ENCODE results near the gene FZD2.

The FZD2 gene

DNA sequence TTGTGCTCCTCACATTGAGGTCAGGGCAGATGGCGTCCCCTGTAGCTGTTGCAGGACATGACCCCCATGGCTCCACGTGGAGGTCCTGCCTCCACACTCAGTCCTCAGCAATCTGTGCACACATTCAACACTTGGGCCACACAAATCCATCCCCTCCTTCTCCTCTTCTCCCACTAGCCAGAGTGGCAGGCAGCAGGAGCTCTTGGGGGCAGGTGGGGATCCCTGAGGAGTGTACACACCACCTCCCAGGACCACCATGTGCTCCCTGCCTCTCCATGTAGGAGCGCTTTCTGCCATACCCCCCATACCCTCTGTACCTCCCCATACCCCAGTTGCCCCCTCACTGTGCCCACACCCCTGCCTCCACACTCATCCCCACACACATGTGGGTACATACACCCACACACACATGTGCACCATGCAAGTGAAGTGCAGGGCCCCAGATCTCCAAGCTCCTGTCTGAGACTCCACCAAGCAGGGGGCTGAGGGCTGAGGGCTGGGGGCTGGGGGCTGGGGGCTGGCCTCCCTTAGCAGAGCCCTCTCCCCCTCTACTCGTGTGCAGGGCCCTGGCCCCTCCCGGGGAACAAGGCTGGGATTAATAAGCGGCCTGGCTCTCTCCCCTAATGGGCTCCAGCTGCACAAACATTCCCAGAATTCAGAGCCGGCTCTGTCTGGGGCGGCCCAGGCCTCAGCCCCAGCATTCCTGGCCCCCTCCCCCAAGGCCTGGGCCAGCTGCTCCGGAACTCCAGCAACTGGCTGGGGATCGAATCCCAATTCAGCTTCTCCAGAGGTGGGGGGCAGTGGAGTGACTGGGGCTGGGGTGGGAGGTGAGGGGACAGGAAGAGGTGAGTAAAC, 50.8 kb downstream of the FZD2 start:
- no peak for DNase-seq (ENCODE audit: low read depth in 2 of 2)

DNA sequence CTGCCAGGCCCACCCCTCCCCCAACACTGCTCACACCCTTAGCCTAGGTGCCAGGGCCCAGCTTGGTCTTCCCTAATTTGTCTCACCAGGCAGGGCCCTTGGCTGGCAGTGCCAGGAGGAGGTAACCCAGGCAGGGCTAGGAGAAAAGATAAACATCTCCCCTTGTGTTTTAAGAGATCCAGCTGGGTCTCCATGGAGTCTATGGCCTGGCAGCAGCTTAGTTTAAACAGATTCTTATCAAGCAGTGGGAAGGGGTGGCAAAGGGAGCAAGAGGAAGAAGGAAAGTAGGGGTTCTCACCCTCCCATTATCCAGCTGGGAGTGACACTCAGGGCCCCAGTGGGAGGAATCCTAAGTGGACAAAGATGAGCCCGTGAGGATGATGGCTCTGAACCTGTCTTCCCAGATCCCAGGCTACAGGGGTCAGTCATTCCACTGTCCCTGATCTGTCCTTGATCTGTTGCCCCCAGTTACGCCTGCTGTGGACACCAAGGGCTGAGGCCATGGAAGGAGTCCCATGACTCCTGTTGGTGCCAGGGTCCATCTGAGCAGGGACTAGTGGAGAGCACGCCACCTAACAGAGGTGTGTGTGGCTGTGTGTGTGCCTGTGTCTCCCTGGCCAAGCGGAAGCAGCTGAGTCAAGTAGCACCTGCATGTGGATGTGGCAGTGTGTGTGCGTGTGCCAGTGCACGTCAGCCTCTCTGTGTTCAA, 51.6 kb downstream of the FZD2 start:
- DNase-seq (ENCODE audit: low read depth in 2 of 2) = no peak

DNA sequence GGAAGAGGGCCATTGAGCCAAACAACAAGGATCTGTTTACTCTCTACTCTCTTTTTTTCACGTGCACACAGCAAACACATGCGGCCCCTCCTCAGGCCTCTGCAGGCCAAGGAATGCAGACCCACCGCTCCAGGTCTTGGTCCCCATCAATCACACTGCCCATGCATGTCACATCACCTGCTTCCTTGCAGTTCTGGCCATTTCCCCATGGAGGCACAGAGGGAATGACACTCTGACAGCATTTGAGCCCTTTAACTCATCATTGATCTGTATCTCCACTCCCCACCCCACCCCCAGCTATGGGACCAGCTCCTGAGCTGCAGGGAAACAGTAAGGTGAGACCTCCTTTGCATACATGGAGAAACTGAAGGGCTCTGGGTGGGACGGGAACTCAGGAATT, 53.0 kb downstream of the FZD2 start:
- DNase-seq (ENCODE audit: low read depth in 2 of 2) = no peak
